GM18526 (cell line): Measurements from ENCODE around the gene SLC35F1.

Source experiments
- POLR2A ChIP-seq: IDR thresholded peaks from 3 replicates; pipeline ENCODE4 v1.6.1; 2011; ENCODE audit not compliant: insufficient read length; ENCODE audit errors: extremely low read depth

The SLC35F1 gene

DNA sequence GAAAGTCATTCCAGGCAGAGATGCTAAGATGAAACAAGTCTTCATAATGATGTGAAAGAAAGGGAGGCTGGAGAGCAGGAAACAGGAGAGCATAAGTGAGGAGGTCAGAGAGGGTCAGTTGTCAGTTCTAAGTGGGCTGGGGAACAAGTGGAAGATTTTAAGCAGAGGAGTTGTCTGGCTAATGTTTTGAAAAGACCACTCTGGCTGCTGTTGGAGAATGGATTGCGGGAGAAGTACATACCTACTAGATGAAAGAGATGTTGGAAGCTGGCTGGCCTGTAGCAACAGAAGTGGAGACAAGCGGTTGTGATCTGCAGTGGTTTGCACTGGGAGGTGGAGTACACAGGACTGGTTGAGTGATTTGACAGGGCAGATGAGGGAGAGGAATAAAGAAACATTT, 10.1 kb downstream of the SLC35F1 start:
- no peak for TF ChIP-seq POLR2A

DNA sequence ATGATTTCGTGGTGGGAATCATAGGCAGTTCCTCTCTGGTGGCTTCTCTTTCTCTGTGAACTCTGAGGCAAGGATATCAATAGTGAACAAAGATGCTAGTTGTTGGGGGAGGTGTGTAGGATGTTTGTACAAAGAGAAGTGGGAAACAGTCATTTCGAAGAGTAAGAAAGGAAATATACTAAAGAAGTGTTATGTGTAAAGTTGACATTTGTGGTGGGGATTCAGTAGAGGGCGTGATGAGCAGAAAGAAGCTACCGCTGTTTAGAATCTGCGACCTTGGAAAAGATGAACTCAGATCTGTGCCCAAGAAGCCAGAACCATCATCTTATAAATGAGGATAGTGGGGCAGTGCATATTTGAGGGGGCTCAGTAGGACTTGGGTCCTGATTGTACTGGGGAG, 11.4 kb downstream of the SLC35F1 start:
- no peak for TF ChIP-seq POLR2A

DNA sequence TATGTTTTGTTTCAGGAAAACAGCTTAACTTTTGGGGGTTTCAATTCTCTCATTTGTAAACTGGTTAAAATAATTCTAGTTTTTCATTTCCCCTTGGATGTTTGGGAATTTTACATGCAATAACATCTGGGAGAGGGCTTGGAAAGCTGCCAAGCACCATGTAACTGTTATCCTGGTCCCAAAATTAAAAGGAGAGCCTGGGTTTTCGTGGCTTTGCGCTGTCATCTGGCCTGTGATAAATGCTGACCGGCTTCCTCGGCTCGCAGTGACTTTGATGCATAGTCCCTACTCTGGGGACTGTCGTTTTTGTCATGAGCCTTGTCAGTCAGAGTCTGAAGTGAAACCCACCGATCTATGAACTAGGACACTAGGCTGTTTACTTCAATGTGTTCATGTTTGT, 12.2 kb downstream of the SLC35F1 start:
- TF ChIP-seq POLR2A: no peak

DNA sequence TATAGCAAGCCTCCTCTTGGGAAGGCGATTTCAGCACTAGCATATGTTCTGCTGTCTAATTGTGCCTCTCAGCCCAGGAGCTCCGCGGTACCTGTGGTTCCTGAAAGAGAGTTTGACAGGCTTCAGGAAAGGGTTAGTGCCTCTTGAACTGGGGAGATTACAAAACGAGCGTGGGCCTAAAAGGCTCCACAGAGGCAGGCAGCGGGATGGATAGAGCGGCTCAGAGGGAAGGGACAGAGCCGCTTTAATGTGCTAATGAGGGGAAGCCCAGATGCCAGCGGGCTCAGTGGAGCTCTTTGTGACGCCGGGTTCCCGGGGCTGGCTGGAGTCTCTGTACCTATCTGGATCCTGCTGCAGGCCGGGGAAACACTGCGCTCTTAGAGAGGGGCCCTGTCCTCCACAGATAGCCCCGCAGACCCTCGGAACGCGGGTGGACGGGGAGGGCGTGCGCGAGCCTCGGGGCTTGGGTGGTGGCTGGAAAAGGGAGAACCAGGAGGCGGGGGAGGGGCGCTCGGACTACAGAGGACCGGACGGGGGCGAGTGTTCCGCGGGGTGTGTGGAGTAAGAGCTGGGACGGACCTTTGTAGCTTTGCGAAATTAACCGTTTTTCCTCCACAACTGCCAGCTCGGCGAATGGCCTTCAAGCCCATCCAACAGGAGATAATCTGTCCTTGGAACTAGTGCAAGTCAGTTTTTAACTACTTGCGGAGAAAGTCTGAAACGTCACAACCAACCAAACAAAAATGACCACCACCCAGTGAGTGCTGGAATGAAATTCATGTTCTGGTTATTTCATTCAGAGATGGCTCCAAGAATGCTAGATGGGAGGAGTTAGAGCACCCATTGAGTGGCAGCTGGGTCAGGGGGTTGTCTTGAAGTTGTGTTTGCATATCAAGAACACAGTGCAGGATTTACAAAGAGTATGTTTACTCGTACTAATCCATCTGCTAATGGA, 13.0 kb downstream of the SLC35F1 start:
- no peak for TF ChIP-seq POLR2A

DNA sequence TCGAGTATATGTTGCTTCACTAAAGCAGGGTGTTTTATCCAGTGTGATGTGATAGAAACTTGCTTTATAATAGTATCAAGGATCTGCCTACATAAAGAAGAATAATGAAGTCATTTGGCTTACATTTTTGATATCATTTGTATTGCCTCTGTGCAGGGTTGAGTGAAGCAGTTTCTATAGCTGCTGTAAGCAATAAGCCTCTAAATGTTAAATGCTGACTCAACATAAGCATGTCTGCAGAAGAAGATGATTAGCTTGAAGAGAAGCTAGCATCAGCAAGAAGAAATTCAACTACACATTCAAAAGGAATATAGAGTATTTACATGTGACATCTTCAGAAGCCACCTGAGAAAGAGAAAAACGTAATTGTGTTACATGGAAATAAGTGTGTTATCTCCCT, 17.6 kb downstream of the SLC35F1 start:
- TF ChIP-seq POLR2A: no peak

DNA sequence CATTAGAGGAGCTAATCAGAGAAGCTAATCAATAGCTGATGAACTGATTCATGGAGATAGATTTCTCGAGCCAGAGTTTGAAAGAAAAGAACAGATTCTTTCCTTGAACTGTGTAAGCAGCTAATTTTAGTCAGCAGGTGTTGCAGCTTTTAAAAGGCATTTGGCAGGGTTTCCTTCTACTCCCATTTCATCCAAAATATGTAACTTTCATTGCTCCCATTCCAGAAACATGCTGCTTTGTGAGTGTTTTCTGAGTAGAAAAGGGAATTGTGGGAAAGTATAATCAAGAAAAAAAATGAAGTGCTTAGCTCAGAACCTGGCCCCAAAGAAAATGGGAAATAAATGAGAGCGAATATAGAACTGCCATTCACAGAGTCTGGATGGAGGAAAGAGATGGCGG, 20.8 kb downstream of the SLC35F1 start:
- no peak for TF ChIP-seq POLR2A

DNA sequence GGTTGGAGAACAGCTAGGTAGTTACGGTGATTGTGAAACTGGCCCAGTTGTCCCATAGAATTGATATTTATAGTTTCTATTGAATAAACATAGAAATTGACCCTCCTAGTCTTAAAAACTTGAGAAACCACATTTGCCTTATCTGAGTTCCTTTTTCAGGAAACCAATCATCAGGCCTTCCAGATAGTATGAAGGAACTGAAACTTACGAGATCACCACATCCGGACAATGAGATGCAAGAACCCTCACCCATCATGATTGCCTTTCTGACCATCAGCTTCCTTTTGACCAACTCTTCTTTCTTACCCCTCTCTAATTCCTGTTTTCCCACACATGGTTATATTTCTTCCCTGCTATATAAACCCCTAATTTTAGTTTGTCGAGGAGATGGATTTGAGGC, 21.8 kb downstream of the SLC35F1 start:
- no peak for TF ChIP-seq POLR2A

DNA sequence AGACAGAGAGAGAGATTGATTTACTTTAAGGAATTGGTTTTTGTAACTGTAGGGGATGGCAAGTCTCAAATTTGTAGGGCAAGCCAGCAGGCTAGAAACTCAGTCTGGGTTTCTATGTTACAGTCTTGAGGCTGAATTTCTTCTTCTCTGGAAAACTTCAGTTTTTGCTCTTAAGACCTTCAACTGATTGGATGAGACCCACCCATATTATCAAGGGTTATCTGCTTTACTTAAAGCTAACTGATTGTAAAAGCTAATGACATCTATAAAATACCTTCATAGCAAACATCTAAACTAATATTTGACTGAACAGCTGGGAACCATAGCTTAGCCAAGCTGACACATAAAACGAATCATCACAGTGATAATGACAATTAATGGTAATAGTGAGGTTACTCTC, 22.4 kb downstream of the SLC35F1 start:
- TF ChIP-seq POLR2A: no peak

DNA sequence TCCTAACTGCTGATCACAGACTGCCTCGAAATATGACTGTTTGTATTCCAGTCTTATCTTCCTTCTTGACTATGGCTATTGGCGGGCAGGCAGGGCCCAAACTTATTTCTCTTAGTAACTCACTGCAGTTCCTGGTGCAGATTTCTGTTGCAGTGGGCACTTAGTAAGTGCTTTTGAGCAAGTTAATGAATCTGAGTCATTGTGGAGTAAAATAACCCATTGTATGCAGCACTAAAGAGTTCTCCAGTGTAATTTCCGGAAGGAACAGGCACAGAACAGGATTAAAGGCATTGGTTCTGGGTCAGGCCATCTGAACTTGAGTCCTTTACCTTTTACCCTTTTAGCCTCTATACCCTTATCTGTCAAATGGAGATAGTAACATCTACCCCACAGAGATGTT, 23.6 kb downstream of the SLC35F1 start:
- no peak for TF ChIP-seq POLR2A

DNA sequence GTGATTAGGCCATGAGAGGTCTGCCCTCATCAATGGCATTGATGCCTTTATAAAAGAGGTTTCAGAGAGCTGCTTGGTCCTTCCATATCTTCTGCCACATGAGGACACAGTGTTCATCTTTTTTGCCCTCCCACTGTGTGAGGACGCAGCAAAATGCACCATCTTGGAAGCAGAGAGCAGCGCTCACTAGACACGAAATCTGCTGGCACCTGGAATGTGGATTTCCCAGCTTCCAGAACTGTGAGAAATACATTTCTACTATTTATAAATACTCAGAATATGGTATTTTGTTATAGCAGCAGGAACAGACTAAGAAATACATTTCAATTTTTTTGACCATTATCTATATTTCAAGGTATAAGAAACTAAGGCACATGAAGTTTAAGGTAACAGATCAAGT, 24.9 kb downstream of the SLC35F1 start:
- no peak for TF ChIP-seq POLR2A

DNA sequence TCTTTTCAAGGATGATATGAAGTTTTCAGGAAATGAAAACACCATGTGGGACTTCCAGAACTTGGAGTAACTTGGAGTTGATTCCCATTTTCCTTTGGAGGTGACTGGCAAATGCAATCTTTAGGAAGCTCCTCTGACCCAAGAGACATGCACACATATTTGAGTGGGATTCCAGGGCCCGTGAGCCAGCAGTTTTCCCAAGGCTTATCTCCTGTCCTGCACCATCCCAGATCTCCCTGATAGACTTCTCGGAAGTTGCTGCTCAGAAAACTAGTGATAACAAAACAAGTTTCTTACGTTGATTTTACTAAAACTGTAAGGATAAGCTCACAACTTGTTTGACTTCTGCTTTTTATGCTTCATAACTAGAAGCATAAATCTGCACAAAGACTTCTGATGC, 25.6 kb downstream of the SLC35F1 start:
- no peak for TF ChIP-seq POLR2A

DNA sequence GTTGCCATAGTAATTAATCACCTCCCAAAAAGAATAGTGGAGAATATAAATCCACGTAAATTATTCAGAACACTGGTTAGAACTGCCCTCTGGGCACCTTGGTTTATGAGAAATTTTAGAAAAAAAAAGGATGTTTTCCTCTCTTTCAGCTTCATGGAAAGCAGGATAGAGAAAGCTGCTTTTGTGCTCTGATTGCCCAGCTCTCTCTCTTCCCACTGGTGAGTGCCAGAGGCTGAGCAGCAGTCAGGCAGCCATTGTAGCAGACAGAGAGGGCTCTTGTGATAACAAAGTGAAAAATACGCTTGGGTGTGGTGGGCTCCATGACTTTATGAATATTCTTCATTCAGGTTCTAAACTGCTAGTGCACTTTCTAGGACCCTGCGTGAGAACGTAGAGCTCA, 26.4 kb downstream of the SLC35F1 start:
- no peak for TF ChIP-seq POLR2A

DNA sequence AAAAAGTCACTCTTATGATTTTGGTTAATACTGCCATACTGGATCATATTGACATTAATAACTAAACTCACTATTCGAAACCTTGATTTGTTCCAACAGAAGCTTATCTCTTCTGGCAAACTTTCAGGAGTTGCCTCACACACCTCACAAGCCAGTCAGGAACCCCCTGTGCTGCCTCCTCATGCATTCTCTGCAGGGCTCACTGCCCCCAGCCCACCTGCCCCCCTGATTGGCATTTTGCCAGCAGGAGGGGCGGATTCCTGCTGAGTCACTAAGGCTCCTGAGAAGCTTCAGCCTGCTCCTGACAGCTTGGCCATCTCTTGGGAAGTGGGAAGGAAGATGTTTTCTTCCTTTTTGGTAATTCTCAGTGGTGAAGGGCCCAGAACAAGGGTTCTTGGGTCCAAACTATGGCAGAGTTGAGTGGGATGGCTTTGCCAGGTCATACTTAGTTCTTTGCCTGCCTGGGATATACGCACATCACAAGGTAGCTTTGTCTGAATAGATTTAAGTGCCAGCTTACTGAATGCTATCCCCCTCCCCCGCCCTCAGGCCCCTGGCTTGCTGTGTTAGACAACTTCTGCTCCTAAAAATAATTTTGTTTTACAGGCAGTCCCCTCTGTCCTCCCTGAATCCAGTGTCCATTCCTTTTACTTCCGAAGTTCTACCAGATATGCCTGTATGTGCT, 31.4 kb downstream of the SLC35F1 start:
- no peak for TF ChIP-seq POLR2A

DNA sequence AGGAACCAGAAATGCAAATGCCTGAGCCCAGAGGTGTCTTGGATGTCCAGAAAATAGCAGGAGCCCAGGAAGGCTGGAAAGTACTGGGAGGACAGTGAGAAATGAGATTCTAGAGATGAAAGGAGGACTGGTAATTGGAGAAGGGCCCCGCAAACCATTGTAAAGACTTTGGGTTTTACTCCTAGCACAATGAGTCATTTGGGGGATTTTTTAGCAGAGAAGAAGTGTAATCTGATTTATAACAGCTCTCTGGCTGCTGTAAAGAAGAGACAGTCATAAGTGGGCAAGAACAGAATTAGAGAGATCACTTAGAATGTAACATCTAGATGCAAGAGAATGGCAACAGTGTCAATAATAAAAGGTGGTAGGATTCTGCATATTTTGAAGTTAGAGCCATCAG, 40.2 kb downstream of the SLC35F1 start:
- no peak for TF ChIP-seq POLR2A

DNA sequence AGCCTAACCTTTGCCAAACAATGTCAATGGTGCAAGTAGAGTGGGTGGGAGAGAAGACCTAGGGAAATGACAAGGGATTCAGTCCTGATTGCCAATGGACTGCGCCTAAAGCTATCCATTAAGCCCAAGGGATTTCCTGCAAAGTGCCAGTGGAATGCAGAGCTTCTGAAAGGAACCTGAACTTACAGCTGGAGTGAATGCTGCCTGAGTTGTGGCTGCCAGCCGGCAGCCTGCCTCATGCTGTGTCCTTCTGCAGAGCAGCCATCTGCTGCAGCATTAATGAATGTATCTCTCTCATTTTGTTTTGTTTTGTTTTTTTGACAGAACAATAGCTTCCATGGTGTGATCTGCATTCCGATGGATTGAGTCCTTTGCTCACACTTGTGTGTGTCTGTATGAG, 44.7 kb downstream of the SLC35F1 start:
- no peak for TF ChIP-seq POLR2A

DNA sequence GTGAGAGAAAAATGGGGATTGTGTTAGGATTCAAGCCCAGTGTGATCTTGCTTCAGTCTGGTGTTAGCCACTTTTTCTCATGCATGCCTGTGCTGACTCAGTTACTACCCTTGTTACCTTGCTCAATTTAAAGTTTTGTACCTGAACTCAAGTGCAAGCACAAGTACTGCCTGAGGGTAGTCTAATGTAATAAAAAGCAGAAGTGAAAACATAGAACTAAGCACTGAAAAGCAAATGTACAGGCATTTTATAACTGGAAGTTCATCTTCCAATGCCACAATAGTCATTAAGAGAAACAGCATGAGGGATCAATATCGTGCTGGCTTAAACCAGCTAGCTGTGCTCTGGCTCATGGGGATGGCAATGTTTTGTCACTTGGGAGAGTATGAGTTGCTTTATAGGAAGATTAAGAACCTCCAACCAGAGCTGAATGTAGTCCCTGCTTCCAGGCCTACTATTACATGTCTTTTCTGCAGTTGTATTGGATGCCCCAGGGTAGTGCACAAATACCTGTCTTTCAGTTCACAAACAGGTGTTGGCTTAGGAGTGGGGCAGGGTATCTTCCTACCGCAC, 48.7 kb downstream of the SLC35F1 start:
- TF ChIP-seq POLR2A: no peak
